ENCODE measurements around the gene PRR29.
"Not testable (repeated sequence)": the region's sequence is repeated elsewhere in the genome, so short reads cannot be mapped to it uniquely, and the experiment has no call there.

Gene PRR29

DNA sequence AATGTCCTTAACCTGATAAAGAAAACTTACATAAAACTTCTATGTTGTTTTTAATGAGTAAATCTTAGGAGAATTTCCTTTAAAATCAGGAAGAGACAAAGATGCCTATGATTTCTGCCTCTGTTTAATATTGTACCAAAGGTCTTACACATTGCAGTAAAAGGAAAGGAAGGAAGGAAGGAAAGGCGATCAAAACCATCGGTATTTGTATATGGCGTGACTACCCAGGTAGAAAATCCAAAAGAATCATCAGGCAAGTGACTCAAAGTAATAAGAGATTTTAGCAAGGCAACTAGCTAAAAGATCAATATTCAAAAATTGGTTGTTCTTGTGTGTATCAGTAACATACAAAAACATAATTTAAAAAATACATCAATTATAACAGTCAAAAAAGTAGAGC, 18.8 kb downstream of the PRR29 start:
- DNase-seq, result no peak

DNA sequence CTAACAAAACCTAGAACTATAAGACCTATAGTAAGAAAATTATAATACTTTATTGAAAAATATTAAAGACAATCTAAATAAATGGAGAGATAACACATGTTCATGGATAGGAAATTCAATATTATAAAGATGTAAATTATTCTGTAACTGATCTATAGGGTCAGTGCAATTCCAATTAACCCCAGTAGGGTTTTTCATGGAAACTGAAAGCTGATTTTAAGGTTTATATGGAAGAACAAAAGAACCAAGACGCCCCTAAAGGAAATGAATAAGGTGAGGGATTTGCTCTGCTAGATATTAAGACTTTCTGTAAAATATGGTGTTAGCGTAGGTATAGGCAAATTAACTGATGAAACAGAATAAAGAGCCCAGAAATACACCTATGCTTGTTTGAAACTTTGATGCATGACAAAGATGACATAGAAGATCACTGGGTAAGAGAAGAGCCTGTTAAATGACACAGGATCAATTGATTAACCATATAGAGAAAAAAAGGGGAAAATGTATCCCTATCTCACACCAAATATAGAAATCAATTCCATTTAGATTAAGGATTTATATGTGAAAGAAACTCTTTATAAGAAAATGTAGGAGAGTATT, 19.3 kb downstream of the PRR29 start:
- no peak for DNase-seq

DNA sequence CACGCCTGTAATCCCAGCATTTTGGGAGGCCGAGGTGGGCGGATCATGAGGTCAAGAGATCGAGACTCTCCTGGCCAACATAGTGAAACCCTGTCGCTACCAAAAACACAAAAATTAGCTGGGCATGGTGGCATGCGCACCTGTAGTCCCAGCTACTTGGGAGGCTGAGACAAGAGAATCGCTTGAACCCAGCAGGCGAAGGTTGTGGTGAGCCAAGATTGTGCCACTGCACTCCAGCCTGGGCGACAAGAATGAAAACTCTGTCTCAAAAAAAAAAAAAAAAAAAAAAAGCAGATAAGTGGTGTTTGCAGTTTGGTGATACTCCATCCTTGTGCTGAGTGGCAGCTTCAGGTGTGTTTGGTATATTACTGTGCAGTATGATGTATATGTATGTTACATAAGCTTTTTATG, 21.4 kb downstream of the PRR29 start:
- DNase-seq, result not testable (repeated sequence)

DNA sequence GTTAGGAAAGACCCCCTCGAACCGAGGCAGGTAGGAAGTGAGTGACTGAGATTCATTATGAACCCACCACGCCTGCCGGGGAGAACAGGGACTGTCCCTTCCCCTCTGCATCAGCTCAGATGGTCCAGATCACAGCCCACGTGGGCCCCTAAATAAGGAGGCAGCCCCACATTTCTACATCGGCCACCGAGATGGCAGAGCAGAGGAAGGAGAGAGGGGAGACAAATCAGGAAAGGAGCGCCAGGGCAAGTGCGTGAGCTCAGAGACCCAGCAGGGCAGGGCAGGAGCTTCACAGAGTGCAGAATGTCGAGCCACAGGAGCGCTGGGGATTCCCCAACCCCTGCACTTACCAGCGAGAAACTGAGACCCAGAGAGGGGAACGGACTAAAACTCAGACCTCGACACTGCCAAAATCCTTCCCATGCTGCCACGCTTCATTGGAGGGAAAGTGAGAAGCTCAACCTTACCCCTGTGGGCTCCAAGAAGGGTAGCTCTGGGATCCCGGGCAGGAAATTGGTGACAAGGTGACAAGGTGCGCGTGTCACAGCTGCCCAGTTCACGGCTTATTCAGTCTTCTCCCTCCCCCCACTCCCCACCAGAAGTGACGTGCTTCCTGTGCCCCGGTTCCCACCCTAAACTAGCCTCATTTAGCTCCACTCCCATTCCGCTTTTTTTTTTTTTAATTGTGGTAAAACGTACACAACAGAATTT, 22.1 kb downstream of the PRR29 start, which contains the start of gene ICAM2:
TSS of gene ICAM2 (minus strand) at position 578 of the 711 bp plus-strand sequence. CDS start 13,942 bp downstream, outside the sequence.
- peak; percentile 47 for DNase-seq

DNA sequence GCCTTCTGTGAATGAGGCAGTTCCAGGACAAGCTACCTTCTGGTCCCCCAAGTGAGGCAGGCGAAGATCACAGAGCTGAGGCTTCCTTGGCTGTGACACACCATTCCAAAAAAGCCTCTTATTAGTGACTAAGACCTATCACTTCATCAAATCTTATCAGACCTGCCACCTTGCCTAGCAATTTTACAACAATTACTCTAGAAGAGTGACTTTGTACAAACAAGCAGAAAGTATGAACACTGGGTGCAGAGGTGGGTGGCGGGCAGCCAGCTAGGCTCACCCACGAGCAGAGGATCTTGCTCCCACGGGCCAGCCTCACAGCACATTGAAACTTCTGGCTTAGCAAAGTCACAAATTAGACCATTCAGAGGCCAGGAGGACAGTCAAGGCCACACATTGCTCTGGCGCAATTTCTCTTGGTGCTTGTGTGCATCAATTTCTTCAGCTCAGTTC, 24.5 kb downstream of the PRR29 start:
- DNase-seq, result no peak

DNA sequence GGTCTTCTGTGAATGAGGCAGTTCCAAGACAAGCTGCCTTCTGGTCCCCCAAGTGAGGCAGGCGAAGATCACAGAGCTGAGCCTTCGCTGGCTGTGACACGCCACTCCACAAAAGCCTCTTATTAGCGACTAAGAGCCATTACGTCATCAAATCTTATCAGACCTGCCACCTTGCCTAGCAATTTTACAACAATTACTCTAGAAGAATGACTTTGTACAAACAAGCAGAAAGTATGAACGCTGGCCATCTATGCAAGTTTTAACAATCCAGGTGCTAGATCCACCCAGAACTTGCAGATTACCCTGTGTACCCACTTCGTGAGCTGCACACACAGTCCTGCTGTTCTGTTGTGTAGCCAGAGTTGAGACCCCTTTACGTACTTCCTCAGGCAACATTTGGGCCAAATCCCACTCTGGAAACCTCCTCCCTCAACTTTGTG, 26.1 kb downstream of the PRR29 start:
- peak; percentile 32 for DNase-seq

DNA sequence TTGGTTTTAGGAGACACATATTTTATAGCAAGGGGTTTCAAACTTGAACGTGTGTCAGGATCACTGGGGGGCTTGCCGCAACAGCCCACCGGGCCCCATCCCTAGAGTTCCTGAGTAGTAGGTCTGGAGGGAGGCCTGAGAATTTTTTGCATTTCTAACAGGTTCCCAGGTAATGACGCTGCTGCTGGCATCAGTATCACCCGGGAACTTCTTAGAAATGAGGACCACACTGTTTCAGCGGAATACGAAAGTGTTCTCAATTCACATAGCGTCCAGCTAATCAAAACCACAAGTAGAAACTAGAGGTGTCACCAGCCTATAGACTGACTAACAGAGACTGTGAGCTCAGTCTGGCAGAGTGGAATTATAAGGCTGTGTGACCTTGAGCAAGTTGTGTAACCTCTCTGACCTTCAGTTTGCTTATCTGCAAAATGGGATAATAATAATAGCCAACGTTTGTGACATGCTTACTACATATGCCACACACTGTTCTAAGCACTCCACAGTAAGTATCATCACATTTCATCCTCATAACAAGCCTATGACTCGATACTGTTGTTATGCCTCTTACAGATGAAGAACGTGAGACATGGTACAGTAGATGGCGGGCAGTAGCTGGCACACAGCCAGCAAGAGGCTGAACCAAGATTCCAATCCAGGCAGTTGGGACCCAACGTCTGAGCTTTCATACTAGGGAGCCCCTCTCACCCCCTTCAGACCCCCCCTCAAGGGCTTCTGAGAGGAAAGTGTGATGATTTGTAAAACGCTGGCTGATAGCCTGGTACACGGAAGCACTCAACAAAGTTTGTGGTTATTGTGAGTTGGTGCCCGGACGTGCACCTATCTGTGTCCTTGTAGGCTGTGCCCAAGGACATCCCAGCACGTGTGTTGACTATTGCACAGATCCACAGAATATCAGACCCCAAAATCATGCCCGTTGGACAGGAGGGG, 26.9 kb downstream of the PRR29 start:
- DNase-seq, result no peak

DNA sequence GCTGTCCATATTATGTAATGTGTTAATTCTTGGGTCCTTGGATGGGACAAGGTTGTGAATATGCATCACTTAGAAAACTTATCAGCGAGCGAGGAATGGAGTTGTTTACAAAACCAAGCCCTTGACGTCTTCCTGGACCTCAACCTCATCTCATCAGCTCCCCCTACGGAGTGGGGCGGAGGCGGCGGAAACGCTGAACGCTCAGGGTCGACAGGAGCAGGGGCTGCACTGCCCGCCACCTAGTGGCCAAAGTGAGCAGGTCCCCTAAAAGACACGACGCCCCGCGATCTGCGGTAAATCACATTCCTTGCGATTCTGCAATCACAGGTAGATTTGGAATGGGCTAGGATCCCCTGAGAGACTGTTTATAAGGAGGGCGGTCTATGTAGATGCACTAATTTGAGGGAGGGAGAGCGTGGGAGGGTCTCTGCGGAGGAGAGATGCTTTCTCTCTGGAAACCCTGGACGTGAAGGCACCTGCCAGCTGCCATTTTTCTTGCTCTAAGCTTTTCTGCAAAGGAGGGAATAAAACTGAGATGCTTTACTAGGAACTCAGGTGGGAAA, 27.7 kb downstream of the PRR29 start:
- DNase-seq, result peak; percentile 86

DNA sequence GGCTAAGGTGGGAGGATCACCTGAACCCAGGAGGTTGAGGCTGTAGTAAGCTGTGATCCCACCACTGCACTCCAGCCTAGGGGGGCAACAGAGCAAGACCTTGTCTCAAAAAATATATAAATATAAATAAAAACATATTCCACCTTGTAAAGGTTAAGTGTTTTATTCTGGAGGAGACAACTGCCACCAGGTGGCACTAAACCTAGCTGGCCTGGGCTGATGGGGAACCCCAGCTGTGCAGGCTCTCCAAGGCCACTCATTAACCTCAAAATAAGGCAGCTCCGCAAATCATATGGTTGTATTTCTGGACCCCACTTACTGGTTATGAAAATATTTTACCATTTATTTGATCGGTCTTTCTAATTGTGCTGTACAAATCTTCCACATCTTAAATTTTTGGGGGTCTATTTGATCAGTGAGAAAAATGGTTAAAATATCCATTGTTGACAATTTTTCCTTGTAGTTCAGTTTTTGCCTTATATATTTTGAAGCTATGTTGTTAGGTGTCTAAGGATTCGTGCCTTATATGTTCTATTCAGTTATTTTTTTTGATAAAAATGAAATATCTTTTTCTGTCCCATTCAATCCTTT, 30.8 kb downstream of the PRR29 start:
- peak; percentile 58 for DNase-seq

DNA sequence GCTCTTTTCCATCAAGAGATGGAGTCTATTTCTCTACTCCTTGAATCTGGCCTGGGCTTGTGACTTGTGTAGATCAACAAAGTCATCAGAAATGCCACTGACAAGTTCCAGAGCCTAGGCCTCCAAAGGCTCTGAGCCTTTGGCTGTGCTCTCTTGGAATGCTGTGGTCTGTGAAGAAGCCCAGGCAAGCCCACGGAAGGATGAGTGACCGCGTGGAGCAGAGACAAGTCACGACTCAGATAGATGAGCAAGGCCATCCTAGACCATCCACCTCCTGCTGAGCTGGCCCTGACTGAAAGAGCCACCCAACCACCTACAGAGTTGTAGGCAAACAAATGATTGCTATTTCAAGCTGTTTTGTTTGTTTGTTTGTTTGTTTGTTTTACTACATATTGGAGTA, 33.9 kb downstream of the PRR29 start:
- no peak for DNase-seq

DNA sequence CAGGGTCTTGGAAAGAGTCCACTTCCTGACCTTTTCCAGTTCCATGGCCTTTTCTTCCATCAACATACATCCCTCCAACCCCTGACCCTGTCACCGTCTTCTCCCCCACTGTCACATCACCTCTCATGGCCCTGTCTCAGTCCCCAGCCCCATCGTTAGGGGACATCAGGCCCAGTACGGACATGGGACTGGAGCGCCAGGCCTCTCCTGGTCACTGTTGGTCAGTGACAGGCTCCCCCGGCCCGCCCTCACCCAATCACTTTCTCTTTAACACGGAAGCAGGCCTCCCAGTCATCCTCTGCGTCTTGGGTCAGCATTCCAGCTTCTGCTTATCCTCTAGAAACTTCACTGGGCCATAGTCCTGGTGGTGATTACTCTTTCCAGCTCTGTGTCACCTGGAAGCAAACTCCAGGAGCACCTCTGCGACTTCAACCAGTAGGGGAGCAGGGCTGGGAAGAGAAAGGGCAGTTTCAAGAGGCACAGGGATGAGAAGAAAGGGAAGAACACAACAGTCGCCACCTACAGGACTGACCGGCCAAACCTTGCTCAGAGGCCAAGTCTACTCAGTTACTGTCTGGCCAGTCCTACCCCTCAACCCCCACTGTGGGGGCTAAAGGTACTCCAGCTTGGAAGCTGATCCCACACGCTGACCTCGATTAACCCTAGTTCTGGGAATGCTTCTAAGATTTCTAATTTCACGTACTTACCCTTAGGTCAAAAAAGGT, 38.2 kb downstream of the PRR29 start:
- no peak for DNase-seq

DNA sequence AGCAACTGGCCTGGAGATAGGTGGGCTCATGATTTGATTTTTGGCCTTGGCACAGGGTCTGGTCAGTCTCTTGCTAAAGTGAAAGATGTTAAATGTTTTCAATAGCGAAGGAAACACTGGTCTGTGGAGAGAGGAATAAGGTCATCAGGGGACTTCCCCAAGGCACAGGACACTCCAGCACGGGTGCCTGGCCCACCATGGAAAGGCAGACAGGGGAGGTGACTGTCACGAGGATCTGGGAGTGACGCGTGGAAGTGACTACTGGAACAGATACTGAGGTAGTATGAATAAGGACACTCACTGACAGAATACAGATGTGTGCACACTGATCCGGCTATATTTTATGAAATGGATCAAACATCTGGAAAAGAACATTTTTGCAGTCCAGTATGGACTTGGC, 39.0 kb downstream of the PRR29 start:
- no peak for DNase-seq

DNA sequence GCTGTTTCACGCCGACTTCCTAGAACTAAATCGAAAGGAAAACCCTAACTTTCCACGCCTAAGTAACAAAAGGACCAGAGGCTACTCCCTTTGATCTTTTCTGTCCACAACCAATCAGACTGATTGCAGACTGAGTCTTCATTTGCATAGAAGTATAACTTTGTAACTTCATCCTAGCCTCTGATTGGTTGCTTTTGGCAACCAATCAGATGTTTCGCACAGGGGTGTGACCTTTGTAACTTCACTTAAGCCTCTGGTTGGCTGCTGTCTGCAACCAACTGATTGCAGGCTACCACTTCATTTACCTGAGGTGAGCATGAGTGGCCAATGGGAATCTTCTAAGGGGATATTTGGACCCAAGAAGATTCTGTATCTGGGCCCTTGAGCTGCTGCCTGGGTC, 39.7 kb downstream of the PRR29 start:
- no peak for DNase-seq

DNA sequence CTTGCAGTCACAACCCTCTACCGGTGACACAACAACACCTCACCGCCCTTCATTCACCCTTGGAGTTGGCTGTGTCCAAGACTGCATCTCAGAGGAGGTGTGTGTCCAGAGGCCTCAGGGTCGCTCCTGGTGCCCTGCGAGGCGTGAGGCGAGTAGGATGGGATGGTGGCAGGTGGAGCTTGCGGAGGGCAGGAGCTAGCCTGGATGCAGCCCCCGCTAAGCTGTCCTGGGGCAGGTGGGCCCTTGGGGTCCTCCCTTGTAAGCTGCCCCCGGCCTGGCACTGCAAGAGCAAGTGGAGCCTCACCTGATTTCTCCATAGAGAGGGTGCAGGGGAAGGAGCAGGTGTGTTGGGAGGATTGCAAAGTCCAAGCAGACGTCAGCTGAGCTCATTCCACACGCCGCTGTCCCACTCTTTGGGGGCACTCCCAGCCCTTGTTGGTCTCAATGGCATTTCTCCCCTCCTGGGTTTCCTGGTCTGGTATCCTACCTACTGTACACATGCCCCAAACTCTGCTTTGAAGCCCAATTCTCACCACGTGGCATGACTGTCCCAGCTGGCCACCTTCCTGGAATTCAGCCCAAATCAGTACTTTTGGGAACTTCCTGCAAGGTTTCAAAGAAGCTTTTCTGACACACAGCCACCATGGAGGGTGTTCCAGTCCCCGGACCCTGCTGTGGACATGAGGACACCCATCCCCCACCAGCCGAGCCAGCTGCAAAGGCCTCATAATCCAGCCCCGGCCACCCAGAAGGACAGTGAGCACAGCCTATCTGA, 40.4 kb downstream of the PRR29 start:
- no peak for DNase-seq

DNA sequence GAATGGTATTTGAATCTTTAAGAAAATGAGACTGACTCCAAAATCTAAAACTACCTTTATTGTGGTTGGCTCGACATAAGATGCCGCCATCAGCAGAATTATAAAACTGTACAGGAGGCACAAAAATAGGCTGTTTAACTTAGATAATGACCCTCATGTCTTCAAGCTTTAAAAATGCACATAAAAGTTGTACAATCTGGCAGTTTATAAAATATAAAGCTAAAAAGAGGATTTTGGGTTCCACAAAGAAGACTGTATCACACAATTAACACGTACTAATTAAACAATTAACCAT, 40.9 kb downstream of the PRR29 start:
- DNase-seq, result no peak

DNA sequence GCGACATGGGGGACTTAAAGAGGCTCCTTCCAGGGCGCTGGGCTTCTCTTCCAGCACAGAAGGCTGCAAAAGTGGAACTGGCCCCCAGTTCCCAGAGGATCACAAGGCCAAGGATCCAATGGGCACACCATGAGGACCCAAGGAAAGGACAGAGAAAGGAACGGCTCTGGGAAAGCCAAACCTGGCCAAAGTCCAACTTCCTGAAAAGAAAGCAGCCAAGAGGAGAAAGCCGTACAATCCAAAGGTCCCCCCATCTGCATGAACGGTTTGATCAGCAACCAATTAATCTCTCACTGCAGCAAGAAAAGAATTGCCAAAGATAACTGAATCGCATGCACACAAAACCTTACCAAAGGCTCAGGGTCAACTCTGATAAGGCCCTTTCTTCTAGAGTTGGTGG, 42.1 kb downstream of the PRR29 start:
- no peak for DNase-seq

DNA sequence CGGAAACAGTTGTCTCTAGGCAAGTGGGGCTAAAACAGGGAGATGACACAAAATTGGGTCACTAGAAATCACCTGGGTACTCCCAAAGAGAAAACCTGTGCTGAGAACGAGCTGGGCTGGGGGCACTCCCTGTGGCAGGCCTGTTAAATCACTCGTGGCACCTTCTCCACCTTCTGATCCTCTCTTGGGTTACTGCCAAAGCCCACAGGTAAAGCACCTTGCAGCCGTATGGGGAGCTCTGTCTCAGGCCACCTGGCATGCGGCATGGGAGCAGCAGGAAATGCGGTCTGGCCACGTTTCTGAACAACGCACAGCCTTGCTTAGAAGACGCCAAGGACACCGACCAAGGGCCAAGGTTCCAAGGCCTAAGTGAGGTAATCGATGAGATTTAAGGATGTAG, 43.8 kb downstream of the PRR29 start:
- DNase-seq, result no peak

DNA sequence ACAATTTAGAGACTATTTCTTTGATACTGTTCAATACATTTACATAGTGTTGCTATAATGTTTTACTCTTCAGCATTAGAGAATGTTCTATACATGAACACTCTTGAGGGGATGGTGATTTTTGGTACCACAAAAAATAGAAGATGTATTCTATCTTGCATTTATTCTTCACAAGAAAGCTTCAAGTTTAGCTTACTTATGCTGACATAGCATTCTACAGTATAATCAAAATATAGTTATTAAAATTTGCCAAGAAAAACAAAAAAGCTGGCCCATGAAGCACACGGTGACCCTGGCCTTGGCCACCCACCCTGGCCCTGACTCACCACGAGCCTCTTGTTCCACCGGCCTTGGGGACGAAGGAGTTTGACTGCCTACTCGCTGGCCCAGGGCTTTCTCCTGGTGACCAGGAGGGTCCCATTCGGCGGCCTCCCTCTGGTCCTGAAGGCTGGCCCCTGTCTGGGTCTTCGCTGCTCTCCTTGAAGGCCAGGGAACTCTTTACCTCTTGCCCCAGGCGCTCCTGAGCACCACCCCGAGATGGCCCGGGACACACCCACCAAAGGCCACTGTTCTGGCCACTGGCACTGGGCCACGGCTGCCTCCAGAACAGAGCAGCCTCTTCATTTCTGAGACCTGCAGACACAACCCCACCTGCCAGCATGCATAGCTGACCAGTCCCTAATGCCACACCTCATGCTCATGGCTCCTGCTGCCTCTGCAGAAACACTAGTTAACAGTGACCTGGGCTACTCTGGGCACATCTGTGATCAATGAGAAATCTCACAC, 44.7 kb downstream of the PRR29 start:
- DNase-seq, result no peak

DNA sequence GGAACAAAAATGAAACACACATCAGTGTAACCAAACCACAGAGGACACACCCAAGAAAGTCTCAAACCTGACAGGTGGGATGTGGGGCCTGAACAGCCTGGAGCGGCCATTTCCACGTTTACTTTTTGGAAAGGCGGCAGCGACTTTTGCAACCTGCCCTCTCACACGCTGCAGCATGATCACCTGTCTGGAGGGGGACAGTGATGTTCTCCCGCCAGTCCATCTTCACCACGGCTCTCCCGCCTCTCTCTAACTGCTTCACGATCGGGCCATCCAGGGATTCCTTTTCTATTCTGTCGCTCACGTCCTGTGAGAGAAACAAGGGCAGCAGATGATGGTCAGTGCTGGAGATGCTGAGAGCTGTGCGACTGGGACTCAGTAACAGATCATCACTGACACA, 47.0 kb downstream of the PRR29 start:
- DNase-seq, result no peak

DNA sequence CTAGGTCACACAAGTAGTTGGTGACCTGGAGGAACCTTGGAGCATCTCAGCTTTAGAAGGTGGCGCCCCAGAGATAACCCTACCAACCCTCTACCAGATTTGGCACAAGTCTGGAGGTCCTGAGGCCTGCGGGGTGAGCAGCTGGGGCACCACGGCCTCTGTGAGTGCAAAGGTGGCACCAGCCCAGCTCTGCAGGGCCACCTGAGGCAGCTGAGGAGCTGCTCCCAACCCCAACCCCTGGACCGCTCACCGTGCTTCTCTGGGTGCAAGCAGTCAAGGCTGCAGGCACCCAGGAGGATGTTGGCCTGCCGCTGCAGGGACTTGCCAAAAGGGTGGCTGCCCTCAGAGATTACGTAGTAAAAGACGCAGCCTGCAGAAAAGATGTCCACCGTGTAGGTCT, 50.7 kb downstream of the PRR29 start:
- DNase-seq, result no peak

DNA sequence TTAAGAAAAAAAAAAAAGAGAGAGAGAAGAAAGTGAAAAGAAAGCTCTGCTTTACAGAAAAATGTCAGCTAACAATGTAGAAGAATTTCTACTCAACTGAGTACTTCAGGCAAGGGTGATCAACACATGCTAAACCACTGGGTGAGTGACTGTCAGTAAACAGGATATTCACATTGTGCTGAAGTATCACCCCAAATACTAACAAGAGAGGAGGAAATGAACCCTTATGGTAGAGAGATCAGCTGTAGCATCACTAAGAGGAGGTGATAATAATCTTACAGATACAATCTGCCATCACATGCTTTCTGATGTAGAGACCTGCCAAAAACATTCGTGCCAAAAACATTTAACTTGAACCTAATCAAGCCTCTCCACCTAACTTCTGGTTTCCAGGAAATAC, 53.0 kb downstream of the PRR29 start:
- DNase-seq, result no peak

Data from NCI-H146 (cell line).